NCI-H2227 (cell line): ENCODE results near the gene TMEM215.

Experiments
- DNase-seq: peaks from one replicate; lab custom pipeline; 2025; ENCODE audit not compliant: unreplicated experiment; lab: John Stamatoyannopoulos, UW

TMEM215 gene

GRCh38 chr9:32832346-32832745, 49.0 kb downstream of the TMEM215 start:
- DNase-seq = no peak
